PFSK-1 (cell line): ENCODE results near the gene STRIP2.

Experiments
- POLR2AphosphoS5 ChIP-seq: IDR thresholded peaks from 2 replicates; pipeline ENCODE4 v1.6.1; 2012; ENCODE audit warnings: low read depth, mild to moderate bottlenecking, control low read depth, low read length, moderate library complexity
- REST ChIP-seq, 2 experiments: IDR thresholded peaks; 2 replicates each; pipeline versions ENCODE4 v1.6.1 to v1.8.0; 2011 to 2012; ENCODE audit warnings: low read depth in 2 of 2, low read length in 2 of 2, control low read depth in 1 of 2, inconsistent platforms in 1 of 2, mild to moderate bottlenecking in 1 of 2, moderate library complexity in 1 of 2; ENCODE audit not compliant: insufficient read depth in 1 of 2
- TAF1 ChIP-seq: IDR thresholded peaks from 2 replicates; pipeline ENCODE4 v1.6.1; 2012; ENCODE audit warnings: low read length, control low read depth, borderline replicate concordance; ENCODE audit not compliant: insufficient read depth

DNA sequence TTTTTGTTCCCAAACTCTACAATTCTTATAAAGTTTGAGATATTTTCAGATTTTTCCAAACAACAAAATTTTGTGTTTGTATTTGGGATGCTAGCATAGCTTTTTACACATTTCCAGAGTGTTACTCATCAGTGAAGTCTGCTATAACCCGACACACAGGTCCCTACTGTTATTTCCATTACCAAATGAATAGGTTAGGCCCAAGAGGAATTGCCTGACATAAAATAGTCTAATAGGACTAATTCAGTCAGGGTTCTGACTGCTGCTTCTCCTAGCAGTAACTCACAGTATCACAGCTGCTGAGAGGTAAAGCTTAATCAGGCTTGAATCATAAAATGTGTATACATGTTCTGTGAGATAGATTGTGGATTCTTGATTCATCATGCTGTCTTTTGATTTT lies 49.1 kb upstream of the STRIP2 start:
- TF ChIP-seq REST (IDR thresholded peaks at IDR 0.05; ENCODE audit: insufficient read depth in 1 of 2, low read depth in 2 of 2, low read length in 2 of 2) (no peak), TAF1 (no peak), POLR2AphosphoS5 (no peak)
